Measurements from ENCODE around the gene PIGL. TPM values are rescaled to one million over a fixed set of nuclear protein-coding genes. Genes with fewer than 3 reads are reported as not detected.
"Not testable (repeated sequence)": the region's sequence is repeated elsewhere in the genome, so short reads cannot be mapped to it uniquely, and the experiment has no call there.

Gene PIGL
- total RNA-seq, 1 donor from 2014 or later = 7.5 TPM

GRCh38 chr17:16304830-16305229 lies 87.8 kb downstream of the PIGL start:
- DNase-seq (ENCODE audit: low read depth in 2 of 2) = peak; percentile 41 to 53

- DNase-seq (ENCODE audit: low read depth in 2 of 2) = no peak
Measured at GRCh38 chr17:16306211-16306610, 89.2 kb downstream of the PIGL start.

GRCh38 chr17:16312061-16312460 lies 95.1 kb downstream of the PIGL start:
- not testable (repeated sequence) for DNase-seq (ENCODE audit: low read depth in 2 of 2)

- no peak for DNase-seq (ENCODE audit: low read depth in 2 of 2)
Measured at GRCh38 chr17:16313139-16314090, 96.4 kb downstream of the PIGL start.

GRCh38 chr17:16314189-16314588 lies 97.2 kb downstream of the PIGL start:
- no peak for DNase-seq (ENCODE audit: low read depth in 2 of 2)

- no peak for DNase-seq (ENCODE audit: low read depth in 2 of 2)
Measured at GRCh38 chr17:16314859-16315258, 97.8 kb downstream of the PIGL start.

GRCh38 chr17:16319969-16320368 lies 103.0 kb downstream of the PIGL start:
- no peak for DNase-seq (ENCODE audit: low read depth in 2 of 2)

GRCh38 chr17:16322636-16323035 lies 105.6 kb downstream of the PIGL start:
- no peak for DNase-seq (ENCODE audit: low read depth in 2 of 2)

GRCh38 chr17:16325964-16326363 lies 109.0 kb downstream of the PIGL start:
- DNase-seq (ENCODE audit: low read depth in 2 of 2) = no peak

- DNase-seq (ENCODE audit: low read depth in 2 of 2) = no peak
Measured at GRCh38 chr17:16327018-16327417, 110.0 kb downstream of the PIGL start.

- DNase-seq (ENCODE audit: low read depth in 2 of 2) = no peak
Measured at GRCh38 chr17:16328997-16329396, 112.0 kb downstream of the PIGL start.

- peak; percentile 26 to 27 for DNase-seq (ENCODE audit: low read depth in 2 of 2)
Measured at GRCh38 chr17:16329519-16330271, 112.7 kb downstream of the PIGL start.

- no peak for DNase-seq (ENCODE audit: low read depth in 2 of 2)
Measured at GRCh38 chr17:16338391-16338790, 121.4 kb downstream of the PIGL start.

- no peak for DNase-seq (ENCODE audit: low read depth in 2 of 2)
Measured at GRCh38 chr17:16339402-16339801, 122.4 kb downstream of the PIGL start.

GRCh38 chr17:16339959-16340358 lies 122.9 kb downstream of the PIGL start:
- no peak for DNase-seq (ENCODE audit: low read depth in 2 of 2)

GRCh38 chr17:16342979-16343378 lies 126.0 kb downstream of the PIGL start:
- DNase-seq (ENCODE audit: low read depth in 2 of 2) = peak; percentile 55 to 83

- no peak for DNase-seq (ENCODE audit: low read depth in 2 of 2)
Measured at GRCh38 chr17:16343569-16343968, 126.6 kb downstream of the PIGL start.

GRCh38 chr17:16345565-16345964 lies 128.6 kb downstream of the PIGL start:
- DNase-seq (ENCODE audit: low read depth in 2 of 2) = no peak

GRCh38 chr17:16346721-16347271 lies 129.8 kb downstream of the PIGL start:
- no peak for DNase-seq (ENCODE audit: low read depth in 2 of 2)

GRCh38 chr17:16348586-16348985 lies 131.6 kb downstream of the PIGL start:
- no peak for DNase-seq (ENCODE audit: low read depth in 2 of 2)

GRCh38 chr17:16349431-16349830 lies 132.4 kb downstream of the PIGL start:
- DNase-seq (ENCODE audit: low read depth in 2 of 2) = no peak

GRCh38 chr17:16351831-16352230 lies 134.8 kb downstream of the PIGL start:
- no peak for DNase-seq (ENCODE audit: low read depth in 2 of 2)
